Measurements from ENCODE around the gene ASAH2.
"Not testable (repeated sequence)": the region's sequence is repeated elsewhere in the genome, so short reads cannot be mapped to it uniquely, and the experiment has no call there.

ASAH2 gene

DNA sequence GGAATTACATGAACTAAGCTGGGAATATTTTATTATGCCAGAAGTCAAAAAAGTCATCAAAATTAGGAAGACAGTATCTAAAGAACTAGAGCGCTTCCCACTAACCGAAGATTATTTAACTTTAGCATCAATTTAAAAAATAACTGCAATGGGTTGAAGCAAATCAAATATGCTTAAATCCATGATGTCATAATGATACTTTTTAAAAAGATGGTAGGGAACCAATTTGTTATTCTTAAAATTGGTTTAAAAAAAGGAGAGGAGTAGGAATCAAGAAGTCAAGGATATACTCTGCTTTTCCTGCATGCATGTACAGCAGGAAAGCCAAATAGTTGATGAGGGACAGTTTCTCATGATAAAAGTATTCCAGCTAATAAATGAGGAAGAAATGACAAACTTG lies 3.2 kb upstream of the ASAH2 start:
- DNase-seq (ENCODE audit: low read depth in 2 of 2), result no peak

DNA sequence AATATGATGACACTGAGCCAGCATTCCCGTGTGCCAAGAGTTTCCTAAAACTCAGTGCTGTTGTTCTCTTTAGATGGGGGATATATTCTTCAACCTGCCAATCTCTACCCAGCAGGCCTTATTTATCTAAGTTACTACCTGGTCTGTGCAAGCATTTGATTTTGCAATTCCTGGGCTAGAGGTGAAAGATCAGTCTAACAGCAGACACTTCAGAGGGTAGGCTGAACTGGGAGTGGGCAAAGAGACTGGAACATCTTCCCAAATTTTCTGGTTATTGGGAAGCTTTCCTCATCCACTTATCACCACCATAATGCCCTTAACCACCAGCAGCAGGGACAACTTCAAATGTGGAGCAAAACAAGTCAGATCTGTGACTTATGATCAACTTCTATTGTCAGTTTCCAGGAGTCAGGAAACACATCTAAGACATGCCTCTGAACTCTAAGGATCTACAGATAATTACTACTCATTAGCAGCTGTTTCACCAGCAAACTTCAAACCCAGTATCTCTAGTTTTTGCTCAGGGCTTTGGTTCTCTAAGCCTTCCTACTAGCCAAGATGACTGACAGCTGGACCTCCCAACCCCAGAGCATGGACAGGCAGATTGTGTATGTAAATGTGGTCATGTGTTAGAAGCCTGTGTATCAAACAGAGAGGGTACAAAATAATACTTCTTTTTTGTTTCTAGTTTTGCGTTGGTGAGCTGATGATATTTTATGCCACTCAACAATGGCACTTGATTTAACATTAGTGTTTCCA lies 1.0 kb downstream of the ASAH2 start:
- DNase-seq (ENCODE audit: low read depth in 2 of 2), result no peak

DNA sequence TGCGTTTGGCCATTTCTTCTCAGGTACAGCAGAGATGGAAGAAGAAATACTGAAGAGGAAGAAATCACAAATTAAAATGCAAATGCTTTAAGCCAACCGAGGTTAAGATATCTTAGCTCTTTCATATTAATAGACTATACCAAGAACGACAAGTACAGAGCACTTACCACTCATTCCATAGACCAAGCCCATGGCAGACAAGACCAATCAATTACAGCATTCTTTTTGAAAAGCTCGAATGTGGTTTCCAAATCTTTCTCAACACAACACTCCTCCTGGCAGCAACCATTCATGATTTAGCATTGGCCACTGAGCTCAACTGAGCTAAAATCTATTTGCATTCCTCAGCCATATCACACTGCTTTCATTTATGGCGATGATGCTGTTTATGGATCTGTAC lies 2.7 kb downstream of the ASAH2 start:
- DNase-seq (ENCODE audit: low read depth in 2 of 2), result no peak

DNA sequence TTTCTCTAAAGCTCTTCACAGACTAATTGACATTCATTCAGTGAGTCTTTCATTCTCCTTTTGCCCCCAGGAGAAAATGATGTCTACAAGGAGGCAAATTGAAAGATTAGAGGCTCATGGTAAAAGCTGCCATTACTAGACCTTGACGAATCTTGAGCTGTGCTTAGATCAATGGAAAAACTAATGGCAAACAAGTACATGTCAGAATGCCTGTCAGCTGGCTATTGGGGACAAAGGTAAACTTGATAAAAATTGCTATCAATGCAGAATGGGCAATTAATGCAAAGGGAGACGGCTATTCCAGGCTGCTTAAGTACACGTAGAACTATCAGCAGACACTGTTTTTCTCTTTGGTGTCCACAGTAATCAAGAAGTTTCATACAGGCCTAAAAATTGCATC lies 3.3 kb downstream of the ASAH2 start:
- no peak for DNase-seq (ENCODE audit: low read depth in 2 of 2)

DNA sequence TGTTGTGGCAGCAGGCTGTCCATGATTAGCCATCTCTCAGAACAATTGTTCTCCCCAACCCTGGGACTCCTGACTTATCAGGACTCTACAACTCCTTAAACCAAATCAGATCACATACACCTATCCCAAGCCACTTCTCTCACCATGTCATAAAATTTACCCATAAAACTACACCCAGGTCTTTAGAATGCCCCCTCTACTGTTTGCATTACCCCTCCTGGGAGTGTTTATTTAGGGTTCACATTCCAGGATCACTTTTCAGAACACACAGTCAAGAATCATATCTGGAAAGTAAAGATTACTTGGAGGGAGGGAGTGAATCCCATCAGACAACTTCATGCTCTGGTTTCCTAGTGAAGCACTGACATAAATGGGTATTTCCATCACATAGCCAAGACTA lies 7.1 kb downstream of the ASAH2 start:
- DNase-seq (ENCODE audit: low read depth in 2 of 2), result no peak

DNA sequence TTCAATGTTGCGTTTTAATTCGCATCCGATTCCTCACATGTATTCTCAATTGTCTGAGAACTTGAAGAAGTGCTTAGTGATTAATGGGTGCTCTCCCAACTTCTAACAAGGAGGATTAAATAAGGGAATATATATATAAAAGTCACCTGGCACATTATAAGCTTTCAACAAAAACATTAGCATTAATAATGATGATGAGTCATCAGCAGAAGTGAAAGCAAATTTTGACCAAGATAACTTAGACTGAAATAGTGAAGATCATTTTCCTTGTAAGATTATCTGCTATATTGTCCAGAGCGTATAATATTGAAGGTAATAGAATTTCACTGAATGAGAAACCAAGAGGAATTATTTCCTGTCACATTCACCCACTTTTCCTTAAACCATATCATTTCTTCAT lies 8.5 kb downstream of the ASAH2 start:
- DNase-seq (ENCODE audit: low read depth in 2 of 2), result no peak

DNA sequence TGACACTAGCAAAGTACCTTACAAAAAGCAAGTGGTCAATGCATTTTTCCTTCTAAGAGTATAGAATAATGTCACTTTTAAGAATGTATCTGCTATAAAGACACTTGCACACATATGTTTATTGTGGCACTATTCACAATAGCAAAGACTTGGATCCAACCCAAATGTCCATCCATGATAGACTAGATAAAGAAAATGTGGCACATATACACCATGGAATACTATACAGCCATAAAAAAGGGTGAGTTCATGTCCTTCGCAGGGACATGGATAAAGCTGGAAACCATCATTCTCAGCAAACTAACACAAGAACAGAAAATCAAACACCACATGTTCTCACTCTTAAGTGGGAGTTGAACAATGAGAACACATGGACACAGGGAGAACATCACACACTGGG lies 9.8 kb downstream of the ASAH2 start:
- DNase-seq (ENCODE audit: low read depth in 2 of 2), result not testable (repeated sequence)

DNA sequence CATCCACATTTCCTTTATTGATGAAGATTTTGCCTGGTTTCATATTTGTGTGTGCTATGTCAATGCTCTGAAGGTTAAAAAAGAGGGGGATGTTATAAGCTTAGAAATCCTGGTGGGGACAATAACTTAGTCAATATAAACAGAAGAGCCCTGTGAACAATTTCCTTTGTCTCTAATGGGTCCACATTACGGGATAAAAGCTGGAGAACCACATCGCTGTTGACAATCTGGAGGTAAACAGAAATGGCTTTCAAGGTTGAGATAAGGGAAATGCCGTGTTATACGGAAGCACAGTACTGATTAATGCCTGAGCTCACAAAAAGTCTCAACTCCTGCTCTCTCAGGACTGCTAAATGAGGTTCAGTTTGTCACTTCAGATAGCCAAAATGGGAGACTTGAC lies 16.8 kb downstream of the ASAH2 start:
- no peak for DNase-seq (ENCODE audit: low read depth in 2 of 2)

DNA sequence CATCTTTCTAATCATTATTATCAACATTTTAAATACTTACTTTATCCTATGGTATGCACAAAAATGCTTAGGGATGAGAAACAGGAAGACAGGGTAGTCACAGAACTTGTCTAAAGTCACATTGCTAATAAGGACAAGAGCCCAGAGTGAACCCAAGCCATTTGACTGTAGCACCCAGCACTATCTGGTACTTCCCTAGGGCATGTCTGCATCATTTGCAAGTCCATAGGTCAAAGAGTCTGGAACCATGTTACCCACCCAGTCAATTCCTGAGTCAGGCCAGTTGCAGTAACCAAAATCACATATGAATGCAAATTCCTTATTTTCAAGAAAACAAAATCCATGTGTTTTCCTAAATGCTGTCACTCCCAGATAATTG lies 19.1 kb downstream of the ASAH2 start:
- DNase-seq (ENCODE audit: low read depth in 2 of 2), result no peak

DNA sequence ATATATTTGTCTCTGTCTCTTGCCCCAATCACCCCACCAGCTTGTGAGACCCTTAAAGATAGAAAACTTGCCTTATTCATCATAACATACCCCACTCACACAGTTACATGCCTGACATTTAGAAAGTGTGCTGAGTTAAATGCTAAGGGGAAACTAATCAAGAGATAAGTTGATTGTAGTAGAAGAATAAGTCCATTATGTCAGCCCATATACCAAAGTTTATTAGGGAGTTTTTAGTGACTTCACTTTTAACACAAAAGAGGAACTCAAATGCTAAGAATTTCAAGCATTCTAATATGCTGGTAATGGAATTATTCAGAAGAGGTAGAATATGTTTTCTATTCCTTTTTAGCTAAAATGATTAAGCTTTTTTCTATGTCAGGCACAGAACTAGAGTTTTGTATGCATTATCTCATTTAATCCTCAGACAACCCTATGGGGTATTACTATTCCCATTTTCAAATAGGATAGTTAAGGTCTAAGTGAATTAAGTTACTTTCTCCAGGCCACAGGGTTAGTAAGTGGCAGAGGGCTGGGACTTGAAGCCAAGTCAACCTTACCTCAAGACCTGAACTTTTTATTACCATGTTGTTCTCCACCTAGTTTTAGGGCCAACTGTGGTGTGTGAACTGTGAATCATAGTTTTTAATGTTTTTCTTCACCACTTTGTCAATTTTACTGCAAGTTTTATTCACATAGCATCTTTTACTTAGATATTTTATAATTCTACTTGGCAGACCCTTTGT lies 19.6 kb downstream of the ASAH2 start:
- no peak for DNase-seq (ENCODE audit: low read depth in 2 of 2)

DNA sequence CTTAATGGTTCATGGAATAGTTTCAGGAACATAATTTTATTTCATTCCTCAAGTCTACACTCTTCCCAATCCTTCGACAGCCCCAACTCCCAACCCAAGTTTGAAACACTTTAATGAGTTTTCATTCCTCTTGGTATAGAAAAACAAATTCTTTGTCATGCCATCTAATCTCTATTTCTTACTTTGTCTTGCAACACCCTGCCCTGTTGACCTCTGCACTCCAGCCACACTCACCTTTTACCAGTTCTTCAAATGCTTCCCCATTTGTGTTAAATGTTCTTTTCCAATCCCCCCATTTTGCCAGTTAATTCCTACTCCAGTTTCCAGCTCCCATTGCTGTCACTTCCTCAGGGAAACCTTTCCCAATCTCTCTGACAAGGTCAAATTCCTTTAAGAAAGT lies 21.9 kb downstream of the ASAH2 start:
- no peak for DNase-seq (ENCODE audit: low read depth in 2 of 2)

DNA sequence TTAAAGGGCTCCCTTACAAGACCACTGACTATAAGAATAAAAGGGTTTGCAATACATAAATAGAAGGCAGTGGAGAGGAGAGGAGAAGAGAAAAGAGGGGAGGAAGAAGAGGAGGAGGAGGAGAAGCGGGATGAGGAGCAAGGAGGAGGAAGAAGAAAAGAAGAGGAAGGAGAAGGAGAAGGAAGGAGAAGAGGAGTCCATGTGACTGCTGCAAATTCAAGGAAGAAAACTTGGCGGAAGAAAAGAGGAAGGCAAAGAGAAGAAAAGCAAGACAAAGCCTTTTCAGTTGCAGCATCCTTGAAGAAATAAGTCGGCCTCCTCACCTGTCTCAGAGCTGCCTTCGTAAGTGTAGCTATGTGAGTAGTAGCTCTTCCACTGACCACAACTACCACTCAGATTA lies 22.6 kb downstream of the ASAH2 start:
- no peak for DNase-seq (ENCODE audit: low read depth in 2 of 2)

DNA sequence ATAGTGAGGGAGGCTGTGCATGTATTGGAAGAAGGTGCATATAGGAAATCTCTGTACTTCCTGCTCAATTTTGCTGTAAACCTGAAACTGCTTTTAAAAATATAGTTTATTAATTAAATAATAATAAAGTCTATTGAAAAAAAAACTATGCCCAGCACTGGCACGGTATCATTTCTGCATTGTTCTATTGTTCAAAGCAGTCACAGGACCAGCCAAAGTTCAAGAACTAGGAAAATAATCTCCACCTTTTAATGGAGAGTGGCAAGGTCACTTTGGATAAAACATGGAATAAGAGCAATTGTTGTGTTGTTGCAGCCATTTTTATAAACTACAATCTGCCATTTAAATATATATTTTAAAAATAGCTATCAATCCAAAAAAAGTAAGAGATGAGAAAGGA lies 24.7 kb downstream of the ASAH2 start:
- no peak for DNase-seq (ENCODE audit: low read depth in 2 of 2)

DNA sequence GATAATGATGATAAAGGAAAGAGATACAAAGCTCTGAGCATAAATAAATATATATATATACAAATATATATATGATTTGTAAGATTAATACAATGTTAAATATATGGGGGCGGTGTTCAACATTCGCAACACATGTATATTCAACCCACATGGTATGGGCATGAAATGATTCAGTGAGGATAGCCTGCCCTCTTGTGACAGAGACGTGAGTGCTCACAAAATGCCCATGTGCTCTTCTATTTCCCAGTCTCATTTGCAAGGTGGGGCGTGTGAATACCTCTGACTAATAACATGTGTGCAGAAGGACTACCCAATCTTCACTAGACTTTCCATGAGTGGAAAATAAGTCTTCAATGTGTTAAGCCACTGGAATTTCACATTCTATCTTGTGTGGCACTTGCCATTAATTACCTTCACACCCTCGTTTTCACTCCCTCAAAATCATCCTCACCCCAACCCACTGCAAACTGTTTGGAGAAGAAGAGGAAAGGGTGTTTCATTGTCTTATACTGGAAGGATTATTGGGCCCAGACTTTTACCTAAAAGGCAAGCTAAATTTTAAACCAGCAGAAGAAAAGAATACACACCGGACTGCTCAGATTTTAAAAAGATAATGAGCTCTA lies 26.9 kb downstream of the ASAH2 start:
- peak in 1 of 2 donors; percentile 5 for DNase-seq (ENCODE audit: low read depth in 2 of 2)

DNA sequence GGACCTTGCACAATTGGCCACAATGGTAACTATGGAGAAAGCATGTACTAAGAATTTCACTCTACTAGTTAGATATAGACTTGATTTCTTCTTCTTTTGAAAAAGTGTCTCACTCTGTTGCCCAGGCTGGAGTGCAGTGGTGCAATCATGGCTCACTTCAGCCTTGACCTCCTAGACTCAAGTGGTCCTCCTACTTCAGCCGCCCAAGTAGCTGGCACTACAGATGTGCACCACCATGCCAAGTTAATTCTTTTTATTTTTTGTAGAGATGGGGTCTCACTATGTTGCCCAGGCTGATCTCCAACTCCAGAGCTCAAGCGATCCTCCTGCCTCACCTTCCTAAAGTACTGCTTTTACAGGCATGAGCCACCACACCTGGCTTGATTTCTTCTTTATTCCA lies 29.1 kb downstream of the ASAH2 start:
- no peak for DNase-seq (ENCODE audit: low read depth in 2 of 2)

DNA sequence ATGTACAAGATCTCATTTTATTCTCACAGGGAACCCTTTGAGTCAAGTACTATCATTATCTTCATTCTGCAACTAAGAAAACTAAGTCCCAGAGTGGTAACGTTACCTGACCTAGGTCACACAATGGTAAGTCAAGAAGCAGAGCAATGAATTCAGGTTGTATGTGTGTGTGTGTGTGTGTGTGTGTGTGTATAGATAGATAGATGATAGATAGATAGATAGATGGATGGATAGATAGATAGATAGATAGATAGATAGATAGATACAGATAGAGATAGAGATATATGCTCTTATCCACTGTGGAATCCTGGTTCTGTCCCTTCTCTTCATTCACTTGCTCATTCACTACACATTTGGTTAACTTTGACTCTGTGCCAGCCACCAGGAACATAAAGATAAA lies 29.8 kb downstream of the ASAH2 start:
- DNase-seq (ENCODE audit: low read depth in 2 of 2), result no peak

DNA sequence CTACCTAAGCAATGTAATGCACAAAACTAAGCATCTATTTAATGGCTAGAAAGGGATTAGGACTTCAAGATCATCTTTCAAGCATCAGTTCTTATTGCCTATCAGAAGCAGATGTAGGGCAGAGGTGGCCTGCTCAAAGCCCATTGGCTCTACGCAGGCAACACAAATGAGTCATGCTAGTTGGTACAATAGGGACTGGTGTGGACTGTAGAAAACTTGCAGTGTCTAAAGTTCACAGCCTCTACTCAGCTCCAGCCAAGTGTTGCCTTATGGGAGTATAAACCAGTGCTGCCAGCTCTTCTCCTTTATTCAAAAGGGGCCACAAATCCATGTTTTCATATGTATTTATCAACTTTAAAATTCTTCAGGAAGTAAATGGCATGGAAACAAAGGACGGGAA lies 31.7 kb downstream of the ASAH2 start:
- DNase-seq (ENCODE audit: low read depth in 2 of 2), result no peak

DNA sequence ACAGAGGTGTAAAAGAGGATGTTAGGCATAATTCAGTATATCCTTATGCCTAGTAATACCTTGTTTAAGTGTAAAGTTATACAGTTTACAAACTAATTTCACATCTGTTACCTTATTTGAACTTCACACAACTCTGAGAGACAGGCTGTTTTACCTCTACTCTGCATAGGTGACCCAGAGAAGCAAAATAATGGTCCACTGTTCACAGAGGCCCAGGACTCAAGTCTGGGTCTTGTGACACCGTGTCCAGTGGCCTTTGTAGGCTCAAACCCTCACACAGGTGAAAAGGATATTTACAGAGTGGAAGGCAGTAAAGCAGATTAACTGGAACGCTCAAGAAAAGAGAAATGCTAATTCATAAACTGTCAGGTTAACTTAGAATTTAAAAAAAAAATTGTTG lies 32.1 kb downstream of the ASAH2 start:
- no peak for DNase-seq (ENCODE audit: low read depth in 2 of 2)

DNA sequence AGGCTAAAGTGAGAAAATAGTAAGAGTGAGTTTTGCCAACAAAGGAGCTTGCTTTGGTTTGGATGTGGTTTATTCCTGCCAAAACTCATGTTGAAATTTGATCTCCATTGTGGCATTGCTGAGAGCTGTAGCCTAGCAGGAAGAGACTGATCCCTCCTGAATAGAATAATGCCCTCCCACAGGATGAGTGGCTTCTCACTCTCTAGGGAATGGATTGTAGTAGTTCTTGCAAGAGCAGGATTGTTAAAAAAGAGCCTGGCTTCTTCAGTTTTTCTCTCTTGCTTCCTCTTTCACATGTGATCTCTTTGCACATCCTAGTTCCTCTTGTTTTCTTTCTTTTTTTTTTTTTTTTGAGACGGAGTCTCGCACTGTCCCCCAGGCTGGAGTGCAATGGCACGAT lies 34.4 kb downstream of the ASAH2 start:
- DNase-seq (ENCODE audit: low read depth in 2 of 2), result no peak

DNA sequence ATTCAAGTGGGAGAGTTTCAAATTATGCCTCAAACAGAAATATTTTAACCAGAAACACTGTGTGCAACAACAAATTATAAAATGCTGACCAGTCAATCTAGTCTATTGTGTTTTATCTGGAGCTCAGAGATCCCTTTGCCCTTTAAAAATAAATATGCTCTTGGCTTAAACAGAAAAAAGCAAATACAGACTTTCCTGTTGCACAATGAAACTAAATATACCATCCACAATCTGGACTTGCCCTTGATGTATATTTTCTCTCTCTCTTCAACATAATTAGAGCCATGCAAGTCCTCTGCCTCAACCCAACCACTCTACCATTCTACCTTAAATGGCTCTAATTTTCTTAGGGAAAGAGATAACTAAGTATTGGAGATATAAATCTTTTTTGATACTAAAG lies 34.9 kb downstream of the ASAH2 start:
- DNase-seq (ENCODE audit: low read depth in 2 of 2), result no peak

DNA sequence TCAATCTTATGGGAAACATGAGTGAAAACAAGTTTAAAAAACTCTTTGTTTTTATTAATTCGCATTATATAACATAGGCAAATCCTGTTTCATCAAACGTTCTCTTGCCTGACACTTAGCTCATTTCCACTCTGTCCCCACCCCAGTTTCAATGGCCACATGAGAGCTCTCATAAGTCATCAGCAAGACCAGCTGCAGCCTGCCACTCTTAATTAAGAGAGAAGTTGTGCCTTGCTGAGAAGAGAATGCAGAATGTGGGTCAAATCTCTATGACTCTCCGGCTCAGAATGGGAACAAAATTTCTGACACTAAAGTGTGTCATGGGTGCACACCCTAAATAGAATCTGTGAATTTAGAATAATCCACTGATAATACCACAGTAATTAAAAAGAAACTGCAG lies 39.6 kb downstream of the ASAH2 start:
- no peak for DNase-seq (ENCODE audit: low read depth in 2 of 2)

DNA sequence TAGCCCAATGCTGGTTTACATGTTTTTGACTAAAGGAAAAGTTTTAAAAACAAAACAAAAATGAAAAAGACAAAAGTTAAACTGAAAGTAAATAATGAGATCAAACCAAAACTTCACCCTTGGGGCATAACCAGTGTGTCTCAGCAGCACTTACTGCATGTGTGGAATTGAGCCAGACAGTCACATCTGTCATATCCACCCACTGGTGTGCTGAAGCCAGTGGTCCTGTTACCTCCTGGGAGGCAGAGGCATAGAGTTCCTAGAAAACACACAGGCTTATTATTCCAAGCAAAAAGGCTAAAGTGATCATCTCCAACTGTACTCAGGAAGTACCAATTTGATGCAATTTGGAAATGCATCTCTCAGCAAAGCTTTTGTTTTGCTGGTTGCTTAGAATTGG lies 40.4 kb downstream of the ASAH2 start:
- DNase-seq (ENCODE audit: low read depth in 2 of 2), result no peak

Data from stimulated activated CD8-positive, alpha-beta memory T cell treated with anti-CD3 and anti-CD28 coated beads, Interleukin-15, amount 100 ng/mL, for 48 hours (primary cell).